GM23338 (cell line): ENCODE data around the gene ATF7IP.

Experiments used
- CREB1 ChIP-seq: fragments of 250-450 bp; sonication (Bioruptor Pico); IDR thresholded peaks from 2 replicates; pipeline ENCODE4 v1.5.0; 2020; ENCODE audit warnings: low read depth, mild to moderate bottlenecking, moderate library complexity
- EZH2 ChIP-seq: fragments of 200-600 bp; sonication (generic); IDR thresholded peaks from one replicate; pipeline ENCODE4 v1.8.0; 2017; ENCODE audit warnings: antibody characterized with exemption, mild to moderate bottlenecking, low read depth; ENCODE audit not compliant: unreplicated experiment
- EZH2phosphoT487 ChIP-seq: fragments of 200-600 bp; sonication (generic); IDR thresholded peaks from one replicate; pipeline ENCODE4 v1.8.1; 2018; ENCODE audit warnings: antibody characterized with exemption; ENCODE audit not compliant: unreplicated experiment
- JUNB ChIP-seq: IDR thresholded peaks from one replicate; pipeline ENCODE4 v1.6.1; 2016; ENCODE audit warnings: antibody characterized with exemption; ENCODE audit not compliant: unreplicated experiment
- POLR2AphosphoS5 ChIP-seq: IDR thresholded peaks from 2 replicates; pipeline ENCODE4 v1.6.1; 2016; ENCODE audit warnings: antibody characterized with exemption, low read depth
- ZNF331 ChIP-seq: fragments of 250-450 bp; sonication (Bioruptor Pico); IDR thresholded peaks from 2 replicates; pipeline ENCODE4 v1.5.0; 2020; ENCODE audit warnings: low read depth, mild to moderate bottlenecking, moderate library complexity
- TF ChIP-seq, protein P1 (sequence below), 2 experiments: fragments of 200-600 bp in 1 of 2; sonication (generic) in 1 of 2; conservative IDR thresholded peaks; 2 replicates each; pipeline versions ENCODE4 v1.5.1 to v1.6.1; 2016 to 2017; ENCODE audit warnings: antibody characterized with exemption in 2 of 2, low read depth in 2 of 2, mild to moderate bottlenecking in 2 of 2, moderate library complexity in 1 of 2
- TF ChIP-seq, protein P2 (sequence below): IDR thresholded peaks from one replicate; pipeline ENCODE4 v1.6.1; 2018; ENCODE audit warnings: antibody characterized with exemption; ENCODE audit not compliant: unreplicated experiment
- TF ChIP-seq, protein P3 (sequence below): fragments of 250-450 bp; sonication (Bioruptor Pico); IDR thresholded peaks from 2 replicates; pipeline ENCODE4 v1.5.0; 2020; ENCODE audit warnings: mild to moderate bottlenecking, moderate library complexity

DNA sequence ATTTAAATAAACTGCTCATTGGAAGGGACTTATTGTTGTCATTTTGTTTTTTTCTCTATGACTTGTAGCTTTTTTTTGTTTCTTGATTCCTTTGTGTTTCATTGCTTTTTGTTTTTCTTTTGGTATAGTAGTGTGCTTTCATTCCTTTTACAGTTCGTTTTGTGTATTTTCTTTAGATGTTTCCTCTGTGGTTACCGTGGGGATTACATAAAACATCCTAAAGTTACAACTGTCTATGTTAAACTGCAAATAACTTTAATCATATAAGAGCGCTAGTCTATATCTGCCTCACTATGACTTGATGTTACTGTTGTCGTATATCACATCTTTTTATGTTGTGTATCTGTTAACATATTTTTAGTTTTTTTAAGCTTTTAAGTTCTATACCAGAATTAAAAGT is 86.9 kb downstream of the ATF7IP start:
- TF ChIP-seq, protein P1, sequence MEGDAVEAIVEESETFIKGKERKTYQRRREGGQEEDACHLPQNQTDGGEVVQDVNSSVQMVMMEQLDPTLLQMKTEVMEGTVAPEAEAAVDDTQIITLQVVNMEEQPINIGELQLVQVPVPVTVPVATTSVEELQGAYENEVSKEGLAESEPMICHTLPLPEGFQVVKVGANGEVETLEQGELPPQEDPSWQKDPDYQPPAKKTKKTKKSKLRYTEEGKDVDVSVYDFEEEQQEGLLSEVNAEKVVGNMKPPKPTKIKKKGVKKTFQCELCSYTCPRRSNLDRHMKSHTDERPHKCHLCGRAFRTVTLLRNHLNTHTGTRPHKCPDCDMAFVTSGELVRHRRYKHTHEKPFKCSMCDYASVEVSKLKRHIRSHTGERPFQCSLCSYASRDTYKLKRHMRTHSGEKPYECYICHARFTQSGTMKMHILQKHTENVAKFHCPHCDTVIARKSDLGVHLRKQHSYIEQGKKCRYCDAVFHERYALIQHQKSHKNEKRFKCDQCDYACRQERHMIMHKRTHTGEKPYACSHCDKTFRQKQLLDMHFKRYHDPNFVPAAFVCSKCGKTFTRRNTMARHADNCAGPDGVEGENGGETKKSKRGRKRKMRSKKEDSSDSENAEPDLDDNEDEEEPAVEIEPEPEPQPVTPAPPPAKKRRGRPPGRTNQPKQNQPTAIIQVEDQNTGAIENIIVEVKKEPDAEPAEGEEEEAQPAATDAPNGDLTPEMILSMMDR (conservative IDR thresholded peaks at IDR 0.05; ENCODE audit: low read depth in 2 of 2) = no peak
- TF ChIP-seq POLR2AphosphoS5 (no peak), JUNB (no peak), ZNF331 (CRISPR knock-in tag) (no peak), EZH2phosphoT487 (no peak), EZH2 (no peak), CREB1 (CRISPR knock-in tag) (no peak)
- TF ChIP-seq, protein P2, sequence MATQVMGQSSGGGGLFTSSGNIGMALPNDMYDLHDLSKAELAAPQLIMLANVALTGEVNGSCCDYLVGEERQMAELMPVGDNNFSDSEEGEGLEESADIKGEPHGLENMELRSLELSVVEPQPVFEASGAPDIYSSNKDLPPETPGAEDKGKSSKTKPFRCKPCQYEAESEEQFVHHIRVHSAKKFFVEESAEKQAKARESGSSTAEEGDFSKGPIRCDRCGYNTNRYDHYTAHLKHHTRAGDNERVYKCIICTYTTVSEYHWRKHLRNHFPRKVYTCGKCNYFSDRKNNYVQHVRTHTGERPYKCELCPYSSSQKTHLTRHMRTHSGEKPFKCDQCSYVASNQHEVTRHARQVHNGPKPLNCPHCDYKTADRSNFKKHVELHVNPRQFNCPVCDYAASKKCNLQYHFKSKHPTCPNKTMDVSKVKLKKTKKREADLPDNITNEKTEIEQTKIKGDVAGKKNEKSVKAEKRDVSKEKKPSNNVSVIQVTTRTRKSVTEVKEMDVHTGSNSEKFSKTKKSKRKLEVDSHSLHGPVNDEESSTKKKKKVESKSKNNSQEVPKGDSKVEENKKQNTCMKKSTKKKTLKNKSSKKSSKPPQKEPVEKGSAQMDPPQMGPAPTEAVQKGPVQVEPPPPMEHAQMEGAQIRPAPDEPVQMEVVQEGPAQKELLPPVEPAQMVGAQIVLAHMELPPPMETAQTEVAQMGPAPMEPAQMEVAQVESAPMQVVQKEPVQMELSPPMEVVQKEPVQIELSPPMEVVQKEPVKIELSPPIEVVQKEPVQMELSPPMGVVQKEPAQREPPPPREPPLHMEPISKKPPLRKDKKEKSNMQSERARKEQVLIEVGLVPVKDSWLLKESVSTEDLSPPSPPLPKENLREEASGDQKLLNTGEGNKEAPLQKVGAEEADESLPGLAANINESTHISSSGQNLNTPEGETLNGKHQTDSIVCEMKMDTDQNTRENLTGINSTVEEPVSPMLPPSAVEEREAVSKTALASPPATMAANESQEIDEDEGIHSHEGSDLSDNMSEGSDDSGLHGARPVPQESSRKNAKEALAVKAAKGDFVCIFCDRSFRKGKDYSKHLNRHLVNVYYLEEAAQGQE = no peak
- TF ChIP-seq, protein P3, sequence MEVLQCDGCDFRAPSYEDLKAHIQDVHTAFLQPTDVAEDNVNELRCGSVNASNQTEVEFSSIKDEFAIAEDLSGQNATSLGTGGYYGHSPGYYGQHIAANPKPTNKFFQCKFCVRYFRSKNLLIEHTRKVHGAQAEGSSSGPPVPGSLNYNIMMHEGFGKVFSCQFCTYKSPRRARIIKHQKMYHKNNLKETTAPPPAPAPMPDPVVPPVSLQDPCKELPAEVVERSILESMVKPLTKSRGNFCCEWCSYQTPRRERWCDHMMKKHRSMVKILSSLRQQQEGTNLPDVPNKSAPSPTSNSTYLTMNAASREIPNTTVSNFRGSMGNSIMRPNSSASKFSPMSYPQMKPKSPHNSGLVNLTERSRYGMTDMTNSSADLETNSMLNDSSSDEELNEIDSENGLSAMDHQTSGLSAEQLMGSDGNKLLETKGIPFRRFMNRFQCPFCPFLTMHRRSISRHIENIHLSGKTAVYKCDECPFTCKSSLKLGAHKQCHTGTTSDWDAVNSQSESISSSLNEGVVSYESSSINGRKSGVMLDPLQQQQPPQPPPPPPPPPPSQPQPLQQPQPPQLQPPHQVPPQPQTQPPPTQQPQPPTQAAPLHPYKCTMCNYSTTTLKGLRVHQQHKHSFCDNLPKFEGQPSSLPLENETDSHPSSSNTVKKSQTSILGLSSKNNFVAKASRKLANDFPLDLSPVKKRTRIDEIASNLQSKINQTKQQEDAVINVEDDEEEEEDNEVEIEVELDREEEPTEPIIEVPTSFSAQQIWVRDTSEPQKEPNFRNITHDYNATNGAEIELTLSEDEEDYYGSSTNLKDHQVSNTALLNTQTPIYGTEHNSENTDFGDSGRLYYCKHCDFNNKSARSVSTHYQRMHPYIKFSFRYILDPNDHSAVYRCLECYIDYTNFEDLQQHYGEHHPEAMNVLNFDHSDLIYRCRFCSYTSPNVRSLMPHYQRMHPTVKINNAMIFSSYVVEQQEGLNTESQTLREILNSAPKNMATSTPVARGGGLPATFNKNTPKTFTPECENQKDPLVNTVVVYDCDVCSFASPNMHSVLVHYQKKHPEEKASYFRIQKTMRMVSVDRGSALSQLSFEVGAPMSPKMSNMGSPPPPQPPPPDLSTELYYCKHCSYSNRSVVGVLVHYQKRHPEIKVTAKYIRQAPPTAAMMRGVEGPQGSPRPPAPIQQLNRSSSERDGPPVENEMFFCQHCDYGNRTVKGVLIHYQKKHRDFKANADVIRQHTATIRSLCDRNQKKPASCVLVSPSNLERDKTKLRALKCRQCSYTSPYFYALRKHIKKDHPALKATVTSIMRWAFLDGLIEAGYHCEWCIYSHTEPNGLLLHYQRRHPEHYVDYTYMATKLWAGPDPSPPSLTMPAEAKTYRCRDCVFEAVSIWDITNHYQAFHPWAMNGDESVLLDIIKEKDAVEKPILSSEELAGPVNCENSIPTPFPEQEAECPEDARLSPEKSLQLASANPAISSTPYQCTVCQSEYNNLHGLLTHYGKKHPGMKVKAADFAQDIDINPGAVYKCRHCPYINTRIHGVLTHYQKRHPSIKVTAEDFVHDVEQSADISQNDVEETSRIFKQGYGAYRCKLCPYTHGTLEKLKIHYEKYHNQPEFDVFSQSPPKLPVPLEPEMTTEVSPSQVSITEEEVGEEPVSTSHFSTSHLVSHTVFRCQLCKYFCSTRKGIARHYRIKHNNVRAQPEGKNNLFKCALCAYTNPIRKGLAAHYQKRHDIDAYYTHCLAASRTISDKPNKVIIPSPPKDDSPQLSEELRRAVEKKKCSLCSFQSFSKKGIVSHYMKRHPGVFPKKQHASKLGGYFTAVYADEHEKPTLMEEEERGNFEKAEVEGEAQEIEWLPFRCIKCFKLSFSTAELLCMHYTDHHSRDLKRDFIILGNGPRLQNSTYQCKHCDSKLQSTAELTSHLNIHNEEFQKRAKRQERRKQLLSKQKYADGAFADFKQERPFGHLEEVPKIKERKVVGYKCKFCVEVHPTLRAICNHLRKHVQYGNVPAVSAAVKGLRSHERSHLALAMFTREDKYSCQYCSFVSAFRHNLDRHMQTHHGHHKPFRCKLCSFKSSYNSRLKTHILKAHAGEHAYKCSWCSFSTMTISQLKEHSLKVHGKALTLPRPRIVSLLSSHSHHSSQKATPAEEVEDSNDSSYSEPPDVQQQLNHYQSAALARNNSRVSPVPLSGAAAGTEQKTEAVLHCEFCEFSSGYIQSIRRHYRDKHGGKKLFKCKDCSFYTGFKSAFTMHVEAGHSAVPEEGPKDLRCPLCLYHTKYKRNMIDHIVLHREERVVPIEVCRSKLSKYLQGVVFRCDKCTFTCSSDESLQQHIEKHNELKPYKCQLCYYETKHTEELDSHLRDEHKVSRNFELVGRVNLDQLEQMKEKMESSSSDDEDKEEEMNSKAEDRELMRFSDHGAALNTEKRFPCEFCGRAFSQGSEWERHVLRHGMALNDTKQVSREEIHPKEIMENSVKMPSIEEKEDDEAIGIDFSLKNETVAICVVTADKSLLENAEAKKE = no peak
